ENCODE data around the gene MEGF8.
"Not testable (repeated sequence)": the region's sequence is repeated elsewhere in the genome, so short reads cannot be mapped to it uniquely, and the experiment has no call there.

MEGF8 gene

DNA sequence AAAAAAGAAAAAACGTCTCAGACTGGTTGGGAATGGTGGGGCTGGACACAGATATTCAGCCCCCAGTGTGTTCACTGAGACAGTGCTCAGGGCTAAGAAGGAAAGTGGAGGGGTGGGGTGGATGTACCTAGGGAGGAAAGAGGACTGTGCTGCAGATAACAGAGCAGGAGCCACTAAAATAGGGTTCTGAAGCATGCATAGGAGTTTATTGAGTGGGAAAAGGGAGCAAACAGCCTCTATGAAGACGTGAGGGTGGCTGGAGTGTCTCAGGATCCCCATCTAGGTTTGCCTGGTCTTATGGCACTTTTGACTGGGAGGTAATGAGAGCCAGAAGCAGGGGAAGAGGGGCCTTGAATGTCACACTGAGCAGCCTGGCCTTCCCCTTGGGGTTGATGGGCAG, 3.4 kb downstream of the MEGF8 start:
- DNase-seq (ENCODE audit: extremely low read depth in 1 of 2, low read depth in 1 of 2): no peak

GRCh38 chr19:42330241-42330711, 4.8 kb downstream of the MEGF8 start:
- DNase-seq (ENCODE audit: extremely low read depth in 1 of 2, low read depth in 1 of 2): no peak

DNA sequence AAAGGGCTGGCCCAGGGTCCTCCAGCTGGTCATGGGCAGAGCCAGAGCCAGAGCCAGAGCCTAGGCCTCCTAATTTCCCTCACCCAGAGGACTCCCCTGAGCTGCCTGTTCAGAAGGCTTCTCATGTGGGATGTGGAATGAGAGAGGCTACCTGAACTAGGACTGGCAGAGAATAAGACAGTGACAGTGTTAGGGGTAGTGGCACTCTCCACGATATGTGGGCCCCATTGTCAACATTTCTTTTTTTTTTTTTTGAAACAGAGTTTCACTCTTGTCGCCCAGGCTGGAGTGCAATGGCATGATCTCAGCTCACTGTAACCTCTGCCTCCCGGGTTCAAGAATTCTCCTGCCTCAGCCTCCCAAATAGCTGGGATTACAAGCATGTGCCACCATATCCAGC, 5.9 kb downstream of the MEGF8 start:
- DNase-seq (ENCODE audit: extremely low read depth in 1 of 2, low read depth in 1 of 2): not testable (repeated sequence)

GRCh38 chr19:42332059-42332458, 6.6 kb downstream of the MEGF8 start:
- DNase-seq (ENCODE audit: extremely low read depth in 1 of 2, low read depth in 1 of 2): no peak

- DNase-seq (ENCODE audit: extremely low read depth in 1 of 2, low read depth in 1 of 2): no peak
Measured at GRCh38 chr19:42333018-42333417, 7.6 kb downstream of the MEGF8 start.

GRCh38 chr19:42333975-42334696, 8.7 kb downstream of the MEGF8 start:
- DNase-seq (ENCODE audit: extremely low read depth in 1 of 2, low read depth in 1 of 2): no peak

GRCh38 chr19:42334697-42335373, 9.4 kb downstream of the MEGF8 start:
- DNase-seq (ENCODE audit: extremely low read depth in 1 of 2, low read depth in 1 of 2): no peak

- DNase-seq (ENCODE audit: extremely low read depth in 1 of 2, low read depth in 1 of 2): no peak
Measured at GRCh38 chr19:42335374-42335936, 10.0 kb downstream of the MEGF8 start.

- DNase-seq (ENCODE audit: extremely low read depth in 1 of 2, low read depth in 1 of 2): no peak
Measured at GRCh38 chr19:42335971-42336370, 10.5 kb downstream of the MEGF8 start.

DNA sequence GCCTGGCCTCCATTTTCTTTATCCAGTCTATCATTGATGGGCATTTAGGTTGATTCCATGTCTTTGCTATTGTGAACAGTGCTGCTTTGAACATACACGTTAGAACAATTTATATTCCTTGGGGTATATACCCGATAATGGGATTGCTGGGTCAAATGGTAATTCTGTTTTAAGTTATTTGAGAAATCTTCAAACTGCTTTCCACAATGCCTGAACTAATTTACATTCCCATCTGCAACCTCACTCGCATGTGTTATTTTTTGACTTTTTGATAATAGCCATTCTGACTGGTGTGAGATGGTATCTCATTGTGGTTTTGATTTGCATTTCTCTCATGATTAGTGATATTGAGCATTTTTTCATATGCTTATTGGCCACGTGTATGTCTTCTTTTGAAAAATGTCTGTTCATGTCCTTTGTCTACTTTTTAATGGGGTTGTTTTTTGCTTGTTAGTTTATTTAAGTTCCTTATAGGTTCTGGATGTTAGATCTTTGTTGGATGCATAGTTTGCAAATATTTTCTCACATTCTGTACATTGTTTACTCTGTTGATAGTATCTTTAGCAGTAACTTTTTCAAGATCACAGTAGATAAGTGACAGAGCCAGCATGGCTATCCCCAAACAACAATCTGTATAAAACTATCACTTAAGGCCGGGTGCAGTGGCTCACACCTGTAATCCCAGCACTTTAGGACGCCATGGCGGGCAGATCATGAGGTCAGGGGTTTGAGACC, 13.9 kb downstream of the MEGF8 start:
- DNase-seq (ENCODE audit: extremely low read depth in 1 of 2, low read depth in 1 of 2): not testable (repeated sequence)

DNA sequence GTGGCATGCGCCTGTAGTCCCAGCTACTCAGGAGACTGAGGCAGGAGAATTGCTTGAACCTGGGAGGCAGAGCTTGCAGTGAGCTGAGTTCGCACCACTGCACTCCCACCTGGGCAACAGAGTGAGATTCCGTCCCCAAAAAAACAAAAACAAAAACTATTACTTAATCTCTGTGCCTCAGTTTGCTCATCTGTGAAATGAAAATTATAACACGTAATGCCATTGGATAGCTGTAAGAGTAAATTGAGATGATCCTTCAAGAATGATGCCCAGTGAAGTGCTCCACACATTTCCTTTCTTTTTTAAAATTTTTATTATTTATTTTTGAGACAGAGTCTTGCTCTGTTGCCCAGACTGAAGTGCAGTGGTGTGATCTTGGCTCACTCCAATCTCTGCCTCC, 14.5 kb downstream of the MEGF8 start:
- DNase-seq (ENCODE audit: extremely low read depth in 1 of 2, low read depth in 1 of 2): not testable (repeated sequence)

DNA sequence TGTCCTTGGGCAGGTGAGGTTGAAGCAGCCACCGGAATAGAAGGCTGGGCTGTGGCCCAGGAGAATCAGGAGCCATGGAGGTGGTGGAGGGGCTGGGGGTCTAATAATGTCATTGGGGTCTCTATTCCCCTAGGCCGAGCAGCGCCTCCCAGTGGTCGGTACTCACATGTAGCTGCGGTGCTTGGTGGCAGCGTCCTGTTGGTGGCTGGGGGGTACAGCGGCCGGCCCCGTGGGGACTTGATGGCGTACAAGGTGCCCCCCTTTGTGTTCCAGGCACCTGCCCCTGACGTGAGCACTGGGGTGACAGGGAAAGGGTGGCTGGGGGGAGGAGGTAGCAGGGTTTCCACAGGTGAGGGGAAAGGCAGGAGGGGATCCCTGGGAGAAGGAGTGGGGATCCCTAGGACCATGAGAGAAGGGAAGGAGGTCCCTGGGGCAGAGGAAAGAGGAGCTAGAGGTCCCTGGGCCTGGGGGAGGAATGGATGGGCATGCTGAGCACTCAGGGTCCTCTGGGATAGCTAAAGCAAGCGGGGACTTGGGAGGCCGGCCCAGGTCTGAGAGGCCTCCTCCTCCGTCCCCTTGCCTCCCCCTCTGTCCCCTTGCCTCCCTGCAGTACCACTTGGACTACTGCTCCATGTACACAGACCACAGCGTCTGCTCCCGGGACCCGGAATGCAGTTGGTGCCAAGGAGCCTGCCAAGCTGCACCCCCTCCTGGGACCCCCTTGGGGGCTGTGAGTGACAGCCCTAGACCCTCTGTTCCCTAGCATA, 18.1 kb downstream of the MEGF8 start:
- DNase-seq (ENCODE audit: extremely low read depth in 1 of 2, low read depth in 1 of 2): no peak

GRCh38 chr19:42344336-42344893, 19.0 kb downstream of the MEGF8 start:
- no peak for DNase-seq (ENCODE audit: extremely low read depth in 1 of 2, low read depth in 1 of 2)

DNA sequence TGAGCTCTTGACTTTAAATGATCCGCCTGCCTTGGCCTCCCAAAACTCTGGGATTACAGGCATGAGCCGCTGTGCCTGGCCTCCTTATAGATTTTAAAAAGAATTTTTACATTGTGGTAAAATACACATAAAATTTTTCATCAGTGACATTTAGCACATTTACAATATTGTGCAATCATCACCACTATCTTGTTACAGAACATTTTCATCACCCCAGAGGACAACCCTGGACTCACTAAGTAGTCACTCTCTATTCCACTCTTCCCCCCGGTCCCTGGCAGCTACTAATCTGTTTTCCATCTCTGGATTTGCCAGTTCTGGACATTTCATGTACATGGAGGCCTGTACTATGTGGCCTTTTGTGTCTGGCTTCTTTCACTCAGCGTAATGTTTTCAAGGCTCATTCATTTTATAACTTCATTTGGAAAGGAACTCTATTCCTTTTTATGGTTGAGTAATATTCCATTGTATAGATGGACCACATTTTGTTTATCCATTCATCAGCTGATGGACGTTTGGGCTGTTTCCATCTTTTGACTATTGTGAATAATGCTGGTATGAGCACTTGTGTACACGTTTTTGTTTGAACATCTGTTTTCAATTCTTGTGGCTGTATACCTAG, 19.9 kb downstream of the MEGF8 start:
- no peak for DNase-seq (ENCODE audit: extremely low read depth in 1 of 2, low read depth in 1 of 2)

GRCh38 chr19:42348211-42348610, 22.8 kb downstream of the MEGF8 start:
- DNase-seq (ENCODE audit: extremely low read depth in 1 of 2, low read depth in 1 of 2): no peak

GRCh38 chr19:42349378-42350107, 24.1 kb downstream of the MEGF8 start:
- DNase-seq (ENCODE audit: extremely low read depth in 1 of 2, low read depth in 1 of 2): no peak

- no peak for DNase-seq (ENCODE audit: extremely low read depth in 1 of 2, low read depth in 1 of 2)
Measured at GRCh38 chr19:42350417-42350816, 25.0 kb downstream of the MEGF8 start.

- no peak for DNase-seq (ENCODE audit: extremely low read depth in 1 of 2, low read depth in 1 of 2)
Measured at GRCh38 chr19:42351079-42351735, 25.8 kb downstream of the MEGF8 start.

All from activated CD8-positive, alpha-beta memory T cell treated with anti-CD3 and anti-CD28 coated beads for 1 hour (primary cell).